ENCODE data around the gene GALNT13.

The GALNT13 gene

DNA sequence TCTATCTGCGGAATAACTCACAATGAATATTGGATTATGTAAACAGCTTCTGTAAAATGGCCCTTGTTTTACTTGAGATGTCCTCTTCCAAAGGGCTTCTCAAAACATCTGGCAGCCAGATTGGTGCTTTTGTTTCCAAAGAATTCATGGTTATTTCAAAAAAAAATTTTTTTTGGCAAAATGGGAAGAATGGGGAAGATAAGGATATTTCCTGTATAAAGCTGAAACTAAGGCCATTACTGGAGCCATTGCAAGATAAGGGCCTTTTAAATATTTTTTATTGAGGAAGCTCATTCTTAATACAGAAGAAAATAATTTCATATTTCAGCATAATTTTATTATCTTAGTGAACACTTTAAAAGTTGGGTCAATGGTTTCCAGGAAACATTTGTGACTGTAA is 259.1 kb downstream of the GALNT13 start:
- TF ChIP-seq, protein P1, sequence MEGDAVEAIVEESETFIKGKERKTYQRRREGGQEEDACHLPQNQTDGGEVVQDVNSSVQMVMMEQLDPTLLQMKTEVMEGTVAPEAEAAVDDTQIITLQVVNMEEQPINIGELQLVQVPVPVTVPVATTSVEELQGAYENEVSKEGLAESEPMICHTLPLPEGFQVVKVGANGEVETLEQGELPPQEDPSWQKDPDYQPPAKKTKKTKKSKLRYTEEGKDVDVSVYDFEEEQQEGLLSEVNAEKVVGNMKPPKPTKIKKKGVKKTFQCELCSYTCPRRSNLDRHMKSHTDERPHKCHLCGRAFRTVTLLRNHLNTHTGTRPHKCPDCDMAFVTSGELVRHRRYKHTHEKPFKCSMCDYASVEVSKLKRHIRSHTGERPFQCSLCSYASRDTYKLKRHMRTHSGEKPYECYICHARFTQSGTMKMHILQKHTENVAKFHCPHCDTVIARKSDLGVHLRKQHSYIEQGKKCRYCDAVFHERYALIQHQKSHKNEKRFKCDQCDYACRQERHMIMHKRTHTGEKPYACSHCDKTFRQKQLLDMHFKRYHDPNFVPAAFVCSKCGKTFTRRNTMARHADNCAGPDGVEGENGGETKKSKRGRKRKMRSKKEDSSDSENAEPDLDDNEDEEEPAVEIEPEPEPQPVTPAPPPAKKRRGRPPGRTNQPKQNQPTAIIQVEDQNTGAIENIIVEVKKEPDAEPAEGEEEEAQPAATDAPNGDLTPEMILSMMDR (conservative IDR thresholded peaks at IDR 0.05; ENCODE audit: control insufficient read depth, insufficient read depth, low read depth, low read length): no peak
- DNase-seq (ENCODE audit: low read depth): peak; percentile 50
- no peak overlapping the region for H3K4me3 ChIP-seq (ENCODE audit: control insufficient read depth, low read depth, low read length)

DNA sequence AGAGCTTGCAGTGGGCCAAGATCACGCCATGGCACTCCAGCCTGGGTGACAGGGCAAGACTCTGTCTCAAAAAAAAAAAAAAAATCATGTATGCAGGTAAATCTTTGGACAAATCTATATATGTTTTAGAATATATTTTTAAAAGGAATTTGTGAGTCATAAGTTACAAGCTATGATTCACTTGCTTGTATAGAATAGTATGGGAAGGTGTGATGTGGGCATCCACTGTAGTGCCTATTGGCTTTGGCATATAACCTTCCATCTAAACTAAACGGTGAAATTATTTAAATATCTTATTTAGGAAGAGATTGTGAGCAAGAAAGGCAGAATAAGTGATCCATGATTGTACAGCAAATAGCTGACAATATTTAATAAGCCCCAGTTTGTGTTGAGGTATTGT is 261.1 kb downstream of the GALNT13 start:
- no peak for DNase-seq (ENCODE audit: low read depth)
- TF ChIP-seq, protein P1 (conservative IDR thresholded peaks at IDR 0.05; ENCODE audit: control insufficient read depth, insufficient read depth, low read depth, low read length): no peak
- H3K4me3 ChIP-seq (ENCODE audit: control insufficient read depth, low read depth, low read length): no peak overlapping the region

DNA sequence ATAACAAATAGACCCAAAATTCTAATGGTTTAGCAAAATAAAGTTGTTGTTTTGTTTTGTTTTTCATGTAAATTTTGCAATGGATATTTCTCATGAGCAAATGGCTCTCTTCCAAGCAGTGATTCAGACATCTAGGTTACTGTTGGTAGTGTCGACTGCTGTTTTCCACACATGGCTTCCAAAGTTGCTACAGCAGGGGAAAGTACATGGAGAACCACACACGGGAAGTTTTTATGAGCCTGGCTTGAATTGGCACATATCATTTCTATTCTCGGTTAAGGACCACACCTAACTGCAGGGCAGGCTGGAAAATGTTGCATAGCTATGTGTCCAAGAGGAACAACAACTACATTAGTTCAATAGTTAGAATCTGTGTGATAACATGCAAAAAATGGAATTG is 262.1 kb downstream of the GALNT13 start:
- H3K4me3 ChIP-seq (ENCODE audit: control insufficient read depth, low read depth, low read length): no peak overlapping the region
- TF ChIP-seq, protein P1 (conservative IDR thresholded peaks at IDR 0.05; ENCODE audit: control insufficient read depth, insufficient read depth, low read depth, low read length): no peak
- DNase-seq (ENCODE audit: low read depth): peak; percentile 93

DNA sequence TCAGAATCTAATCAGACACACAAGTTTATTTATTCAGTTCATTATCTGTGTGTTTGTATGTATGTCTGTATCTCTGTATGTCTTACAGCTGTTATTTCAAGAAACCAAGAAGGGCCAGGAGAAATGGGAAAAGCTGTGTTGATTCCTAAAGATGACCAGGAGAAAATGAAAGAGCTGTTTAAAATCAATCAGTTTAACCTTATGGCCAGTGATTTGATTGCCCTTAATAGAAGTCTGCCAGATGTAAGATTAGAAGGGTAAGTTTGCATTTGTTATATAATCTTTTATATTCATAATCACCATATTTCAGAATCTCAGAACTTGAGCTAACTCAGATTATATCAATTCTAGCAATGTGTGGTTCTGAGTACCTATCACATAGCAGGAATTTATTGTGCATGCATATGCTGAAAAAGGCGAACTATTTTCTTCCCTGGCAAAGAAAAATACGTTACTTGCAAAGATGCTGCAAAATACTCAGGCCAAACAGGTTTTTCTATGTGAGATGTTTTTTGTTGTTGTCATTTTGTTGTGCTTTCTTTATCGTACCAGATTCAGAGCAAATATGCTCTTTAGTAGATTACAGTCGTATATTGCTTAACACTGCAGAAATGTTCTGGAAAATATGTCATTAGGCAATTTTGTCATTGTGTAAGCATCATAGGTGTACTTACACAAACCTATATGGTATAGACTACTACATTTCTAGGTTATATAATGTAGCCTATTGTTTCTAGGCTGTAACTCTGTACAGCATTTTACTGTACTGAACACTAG is 268.7 kb downstream of the GALNT13 start:
- H3K4me3 ChIP-seq (ENCODE audit: control insufficient read depth, low read depth, low read length): no peak overlapping the region
- TF ChIP-seq, protein P1 (conservative IDR thresholded peaks at IDR 0.05; ENCODE audit: control insufficient read depth, insufficient read depth, low read depth, low read length): no peak
- no peak for DNase-seq (ENCODE audit: low read depth)

DNA sequence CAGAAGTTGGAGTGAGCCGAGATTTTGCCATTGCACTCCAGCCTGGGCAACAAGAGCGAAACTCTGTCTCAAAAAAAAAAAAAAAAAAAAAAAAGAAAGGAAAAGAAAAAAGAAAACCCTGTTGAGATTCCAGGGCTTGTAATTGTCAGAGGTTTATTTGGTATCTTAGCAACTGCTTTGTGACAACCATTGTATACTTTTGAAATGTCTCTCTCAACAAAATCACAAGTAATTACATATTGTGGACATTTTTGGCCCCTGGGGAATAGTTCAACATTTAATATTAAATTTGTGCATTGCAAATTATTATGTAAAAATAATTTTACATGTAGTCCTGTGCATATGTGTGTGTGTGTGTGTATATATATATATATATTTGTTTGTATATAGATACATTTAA is 270.8 kb downstream of the GALNT13 start:
- TF ChIP-seq, protein P1 (conservative IDR thresholded peaks at IDR 0.05; ENCODE audit: control insufficient read depth, insufficient read depth, low read depth, low read length): no peak
- no peak for DNase-seq (ENCODE audit: low read depth)
- H3K4me3 ChIP-seq (ENCODE audit: control insufficient read depth, low read depth, low read length): no peak overlapping the region

DNA sequence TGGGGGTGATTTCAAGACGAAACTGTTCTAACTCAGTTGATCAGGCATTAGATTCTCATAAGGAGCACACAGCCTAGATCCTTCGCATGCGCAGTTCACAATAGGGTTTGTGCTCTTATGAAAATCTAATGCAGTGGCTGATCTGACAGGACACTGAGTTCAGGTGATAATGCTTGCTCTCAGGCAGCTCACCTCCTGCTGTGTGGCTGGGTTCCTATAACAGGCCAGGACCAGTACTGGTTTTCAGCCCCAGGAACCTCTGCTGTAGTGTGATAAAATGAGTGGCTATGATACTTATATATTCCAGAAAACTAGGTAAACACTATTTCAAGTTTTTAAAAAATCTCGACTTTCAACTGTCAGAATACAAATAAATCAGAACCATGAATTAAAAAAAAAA is 271.4 kb downstream of the GALNT13 start:
- no peak for DNase-seq (ENCODE audit: low read depth)
- TF ChIP-seq, protein P1 (conservative IDR thresholded peaks at IDR 0.05; ENCODE audit: control insufficient read depth, insufficient read depth, low read depth, low read length): no peak

More for the DNA sequence above, 271.4 kb downstream of the GALNT13 start:
- H3K4me3 ChIP-seq (ENCODE audit: control insufficient read depth, low read depth, low read length): no peak overlapping the region
